ENCODE results near the gene KIZ. TPM values are rescaled to one million over a fixed set of nuclear protein-coding genes. Genes with fewer than 3 reads are reported as not detected.

KIZ gene
- total and polyA plus RNA-seq, 2 of the 4 experiments (the other 2 are of a cell fraction), result 9.9 to 14.0 TPM

DNA sequence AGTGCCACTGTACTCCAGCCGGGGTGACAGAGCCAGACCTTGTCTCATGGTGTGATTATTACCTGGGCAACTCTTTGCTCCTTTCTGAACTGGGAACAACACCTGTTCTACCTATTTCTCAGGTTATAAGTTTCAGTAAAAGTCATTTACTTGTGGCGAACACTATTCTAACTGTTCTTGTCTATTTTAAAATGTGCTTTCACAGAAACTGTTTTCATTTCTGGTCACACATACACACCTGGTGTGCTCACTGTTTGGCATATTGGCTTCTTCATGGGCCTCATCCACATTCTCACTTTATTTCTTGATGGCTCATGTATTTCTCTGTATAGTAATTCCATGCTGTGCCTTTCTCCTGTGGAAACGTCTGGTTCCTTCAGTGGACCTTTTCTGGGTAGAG is 146.8 kb downstream of the KIZ start:
- H3K9me1 ChIP-seq (ENCODE audit: insufficient read depth, low read length), result no peaks in the 10 kb centered on the region
- H3K4me2 ChIP-seq (ENCODE audit: low read depth, low read length), result no peak overlapping the region
- no peak overlapping the region for H2BK20ac ChIP-seq (ENCODE audit: low read depth, low read length)
- no peak overlapping the region for H4K91ac ChIP-seq (ENCODE audit: insufficient read depth, low read depth, low read length)
- no peak overlapping the region for H3K9ac ChIP-seq (ENCODE audit: low read depth, low read length)
- no peak overlapping the region for H2BK15ac ChIP-seq (ENCODE audit: low read depth, low read length)
- no peak overlapping the region for H3K4ac ChIP-seq (ENCODE audit: low read depth, low read length)
- no peak for DNase-seq
- H3K79me1 ChIP-seq (ENCODE audit: low read depth in 1 of 2, low read length in 2 of 2), result no peaks in the 10 kb centered on the region
- H4K8ac ChIP-seq (ENCODE audit: low read depth in 2 of 2, low read length in 2 of 2), result no peak overlapping the region
- no peak overlapping the region for H2AFZ ChIP-seq (replicated peaks; ENCODE audit: low read length, poor library complexity)
- H3K27me3 ChIP-seq (ENCODE audit: control insufficient read depth, insufficient read depth, low read length), result peaks cover 8% of the 10 kb centered on the region
- no peak overlapping the region for H3K14ac ChIP-seq (replicated peaks; ENCODE audit: low read depth, low read length)
- no peak overlapping the region for H3K56ac ChIP-seq (ENCODE audit: extremely low read depth, insufficient read depth, low read length)
- TF ChIP-seq, protein P1, sequence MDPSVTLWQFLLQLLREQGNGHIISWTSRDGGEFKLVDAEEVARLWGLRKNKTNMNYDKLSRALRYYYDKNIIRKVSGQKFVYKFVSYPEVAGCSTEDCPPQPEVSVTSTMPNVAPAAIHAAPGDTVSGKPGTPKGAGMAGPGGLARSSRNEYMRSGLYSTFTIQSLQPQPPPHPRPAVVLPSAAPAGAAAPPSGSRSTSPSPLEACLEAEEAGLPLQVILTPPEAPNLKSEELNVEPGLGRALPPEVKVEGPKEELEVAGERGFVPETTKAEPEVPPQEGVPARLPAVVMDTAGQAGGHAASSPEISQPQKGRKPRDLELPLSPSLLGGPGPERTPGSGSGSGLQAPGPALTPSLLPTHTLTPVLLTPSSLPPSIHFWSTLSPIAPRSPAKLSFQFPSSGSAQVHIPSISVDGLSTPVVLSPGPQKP (IDR thresholded peaks at IDR 0.05; ENCODE audit: borderline replicate concordance, low read depth, low read length), result no peak
- TF ChIP-seq RCOR1 (IDR thresholded peaks at IDR 0.05; ENCODE audit: insufficient replicate concordance, low read length) (no peak), SMC3 (IDR thresholded peaks at IDR 0.05; ENCODE audit: low read depth, low read length) (no peak), NFE2L2 (IDR thresholded peaks at IDR 0.05; ENCODE audit: low read depth, low read length) (no peak)
- dilution Hi-C loops (cut with HindIII; ENCODE audit: low sequenced_read_pairs, unreplicated experiment), result no loop called here
- no peak overlapping the region for H3K27ac ChIP-seq (ENCODE audit: insufficient read depth, low read length)
- no peak overlapping the region for H3K4me3 ChIP-seq (ENCODE audit: insufficient read depth, low read depth, low read length)
- ChIA-PET CTCF (no interaction called here), POLR2A (ENCODE audit: unreplicated experiment) (no interaction called here)
- no peak overlapping the region for H3K23ac ChIP-seq (ENCODE audit: low read depth, low read length)
- BruUV-seq (replicated peaks), result no TSS peak
- no peak overlapping the region for H2BK120ac ChIP-seq (ENCODE audit: low read depth, low read length)
- in situ Hi-C loops (cut with MboI; ENCODE audit: low sequenced_read_pairs), result no loop called here
- no peak overlapping the region for H3K18ac ChIP-seq (ENCODE audit: low read depth, low read length)
- no peaks in the 10 kb centered on the region for H3K4me1 ChIP-seq (ENCODE audit: control insufficient read depth, insufficient read depth, low read length)
- no peak overlapping the region for H4K5ac ChIP-seq (ENCODE audit: low read depth, low read length)
- no peaks in the 10 kb centered on the region for H4K20me1 ChIP-seq (ENCODE audit: insufficient read depth, low read length)
- 0 out of 2 replicates have a peak, but pooled peaks cover 2% of the 10 kb centered on the region for H3K9me3 ChIP-seq (ENCODE audit: control insufficient read depth, insufficient read depth, low read length)
- no peak overlapping the region for H2AK5ac ChIP-seq (ENCODE audit: low read depth, low read length)
- ATAC-seq (ENCODE audit: low read depth), result no peak
- no peak overlapping the region for H2AK9ac ChIP-seq (replicated peaks; ENCODE audit: low read depth, low read length, poor library complexity)
- WGBS, 2 experiments (ENCODE audit: extremely low coverage in 2 of 2, insufficient read length in 1 of 2), result 100% methylated on average over 1 of the region's 3 CpGs; no CpG with 5 or more reads in 1 of the 2 experiments
- H3K36me3 ChIP-seq (ENCODE audit: control insufficient read depth, insufficient read depth, low read length), result no peaks in the 10 kb centered on the region
- intact Hi-C loops (cut with micrococcal nuclease), result no loop called here
- no peak overlapping the region for H2BK5ac ChIP-seq (ENCODE audit: low read depth, low read length, poor library complexity, severe bottlenecking)

Data from IMR-90 (cell line).